LoVo (cell line): ENCODE measurements around the gene DPF1.

Experiments
- DNase-seq: peaks from one replicate; pipeline ENCODE4 v3.0.0-alpha.2; 2016; ENCODE audit warnings: low spot score

DPF1 gene

GRCh38 chr19:38197937-38198704 is 25.9 kb downstream of the DPF1 start:
- no peak for DNase-seq

GRCh38 chr19:38196948-38197656 is 26.9 kb downstream of the DPF1 start:
- no peak for DNase-seq

GRCh38 chr19:38196245-38196837 is 27.7 kb downstream of the DPF1 start:
- no peak for DNase-seq

- no peak for DNase-seq
Observed at GRCh38 chr19:38195237-38195636, 28.8 kb downstream of the DPF1 start.

GRCh38 chr19:38194061-38194701 is 29.8 kb downstream of the DPF1 start:
- no peak for DNase-seq

GRCh38 chr19:38193445-38193844 is 30.6 kb downstream of the DPF1 start:
- no peak for DNase-seq

GRCh38 chr19:38191747-38192146 is 32.3 kb downstream of the DPF1 start:
- DNase-seq: no peak

- DNase-seq: no peak
Observed at GRCh38 chr19:38190793-38191192, 33.2 kb downstream of the DPF1 start.

GRCh38 chr19:38190061-38190460 is 34.0 kb downstream of the DPF1 start:
- no peak for DNase-seq

- DNase-seq: no peak
Observed at GRCh38 chr19:38185562-38185961, 38.5 kb downstream of the DPF1 start.

GRCh38 chr19:38184815-38185214 is 39.2 kb downstream of the DPF1 start:
- no peak for DNase-seq

GRCh38 chr19:38183251-38183897 is 40.6 kb downstream of the DPF1 start:
- no peak for DNase-seq

- DNase-seq: no peak
Observed at GRCh38 chr19:38182536-38183210, 41.3 kb downstream of the DPF1 start.

- no peak for DNase-seq
Observed at GRCh38 chr19:38180071-38180470, 44.0 kb downstream of the DPF1 start.

- no peak for DNase-seq
Observed at GRCh38 chr19:38175422-38175821, 48.6 kb downstream of the DPF1 start.

- no peak for DNase-seq
Observed at GRCh38 chr19:38173291-38174041, 50.6 kb downstream of the DPF1 start.

GRCh38 chr19:38172001-38172400 is 52.0 kb downstream of the DPF1 start:
- DNase-seq: no peak

GRCh38 chr19:38170334-38170733 is 53.7 kb downstream of the DPF1 start:
- DNase-seq: no peak

- no peak for DNase-seq
Observed at GRCh38 chr19:38168637-38169036, 55.4 kb downstream of the DPF1 start.

GRCh38 chr19:38165335-38165734 is 58.7 kb downstream of the DPF1 start:
- DNase-seq: no peak

GRCh38 chr19:38164526-38164925 is 59.5 kb downstream of the DPF1 start:
- DNase-seq: no peak
